A673 (cell line): ENCODE measurements around the gene BMERB1. TPM values are rescaled to one million over a fixed set of nuclear protein-coding genes. Genes with fewer than 3 reads are reported as not detected.

ENCODE experiments used
- BruUV-seq: library from RNA; stranded (reverse); fragments of 400-500 nt; replicated peaks from 2 replicates; lab custom pipeline; 2021; lab: Mats Ljungman, UMichigan
- CTCF ChIA-PET: fragments of 300-600 bp; sonication (Branson Sonifier 250); formaldehyde crosslinking; loops from one replicate; lab custom pipeline; 2022; ENCODE audit warnings: antibody characterized with exemption; lab: Charles Lee
- POLR2A ChIA-PET: fragments of 300-600 bp; sonication (Branson Sonifier 250); formaldehyde crosslinking; loops from one replicate; lab custom pipeline; 2022; ENCODE audit warnings: antibody characterized with exemption; ENCODE audit not compliant: low non-redundant PET; lab: Charles Lee
- DNase-seq: peaks from one replicate; pipeline ENCODE4 v3.0.0-alpha.2; 2015; ENCODE audit warnings: low spot score
- H3K27ac ChIP-seq: fragments of 200-600 bp; sonication (generic); 2 replicates; pipeline ENCODE4 v1.5.1; 2016; ENCODE audit warnings: mixed run types, low read depth, mild to moderate bottlenecking, mixed read lengths, antibody characterized with exemption, low read length; ENCODE audit not compliant: poor library complexity, severe bottlenecking
- H3K27me3 ChIP-seq: fragments of 200-600 bp; sonication (generic); replicated peaks from 2 replicates; pipeline ENCODE4 v1.6.1; 2017; ENCODE audit warnings: mixed run types, low read depth, mild to moderate bottlenecking, mixed read lengths, antibody characterized with exemption, low read length; ENCODE audit not compliant: insufficient read depth, poor library complexity
- H3K36me3 ChIP-seq: fragments of 200-600 bp; sonication (generic); 2 replicates; pipeline ENCODE4 v1.6.1; 2016; ENCODE audit warnings: mixed run types, mild to moderate bottlenecking, mixed read lengths, antibody characterized with exemption, low read length; ENCODE audit not compliant: insufficient read depth, poor library complexity, severe bottlenecking
- H3K4me1 ChIP-seq: fragments of 200-600 bp; sonication (generic); 2 replicates; pipeline ENCODE4 v1.6.1; 2017; ENCODE audit warnings: mixed run types, mild to moderate bottlenecking, mixed read lengths, antibody characterized with exemption, low read length; ENCODE audit not compliant: insufficient read depth, poor library complexity, severe bottlenecking
- H3K4me3 ChIP-seq: fragments of 200-600 bp; sonication (generic); 2 replicates; pipeline ENCODE4 v1.5.1; 2016; ENCODE audit warnings: low read depth, mixed run types, mild to moderate bottlenecking, mixed read lengths, low read length; ENCODE audit not compliant: poor library complexity, severe bottlenecking
- H3K9me3 ChIP-seq: fragments of 200-600 bp; sonication (generic); 2 replicates; pipeline ENCODE4 v1.6.1; 2016; ENCODE audit warnings: mixed run types, low read depth, mild to moderate bottlenecking, mixed read lengths, antibody characterized with exemption, low read length; ENCODE audit not compliant: poor library complexity, severe bottlenecking
- EZH2 ChIP-seq: fragments of 200-600 bp; sonication (generic); IDR thresholded peaks from 2 replicates; pipeline ENCODE4 v1.6.1; 2017; ENCODE audit warnings: borderline replicate concordance, low read depth, mild to moderate bottlenecking, mixed read lengths, antibody characterized with exemption, low read length; ENCODE audit not compliant: poor library complexity, severe bottlenecking
- intact Hi-C: fragments of 100-400 bp; cut with micrococcal nuclease; formaldehyde crosslinking; loops from one replicate; pipeline ENCODE4 v1.10.0; 2022; ENCODE audit not compliant: unreplicated experiment
- total RNA-seq: library from RNA; stranded (reverse); gene quantifications from 2 replicates; pipeline ENCODE4 v1.2.3, GENCODE V29; 2021
- TF ChIP-seq, protein P1 (sequence below): fragments of 300-800, 200-600 bp; sonication (generic); conservative IDR thresholded peaks from 2 replicates; pipeline ENCODE4 v1.5.1; 2017; ENCODE audit warnings: low read depth, mild to moderate bottlenecking, antibody characterized with exemption, low read length, moderate library complexity, mixed read lengths

BMERB1 gene
- total RNA-seq, 1 experiment from 2014 or later = 11.5 TPM

DNA sequence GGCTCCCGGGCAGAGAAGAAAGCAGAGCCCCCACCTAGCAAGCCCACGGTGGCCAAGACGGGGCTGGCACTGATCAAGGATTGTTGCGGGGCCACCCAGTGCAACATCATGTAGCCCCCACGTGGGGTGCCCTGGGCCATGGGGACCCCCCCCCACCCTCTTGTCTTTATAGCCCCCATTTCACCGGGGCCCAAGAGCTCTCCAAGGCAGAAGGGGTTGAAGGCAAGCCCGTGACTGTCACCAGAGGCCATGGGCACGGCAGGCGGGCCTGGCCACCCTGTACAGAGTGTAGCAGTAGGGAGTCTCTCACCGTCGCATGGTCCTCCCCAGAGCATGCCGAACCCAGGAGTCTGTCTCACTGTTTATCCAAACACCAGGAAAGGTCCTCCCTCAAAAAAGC lies 152.3 kb downstream of the BMERB1 start:
- DNase-seq = no peak

DNA sequence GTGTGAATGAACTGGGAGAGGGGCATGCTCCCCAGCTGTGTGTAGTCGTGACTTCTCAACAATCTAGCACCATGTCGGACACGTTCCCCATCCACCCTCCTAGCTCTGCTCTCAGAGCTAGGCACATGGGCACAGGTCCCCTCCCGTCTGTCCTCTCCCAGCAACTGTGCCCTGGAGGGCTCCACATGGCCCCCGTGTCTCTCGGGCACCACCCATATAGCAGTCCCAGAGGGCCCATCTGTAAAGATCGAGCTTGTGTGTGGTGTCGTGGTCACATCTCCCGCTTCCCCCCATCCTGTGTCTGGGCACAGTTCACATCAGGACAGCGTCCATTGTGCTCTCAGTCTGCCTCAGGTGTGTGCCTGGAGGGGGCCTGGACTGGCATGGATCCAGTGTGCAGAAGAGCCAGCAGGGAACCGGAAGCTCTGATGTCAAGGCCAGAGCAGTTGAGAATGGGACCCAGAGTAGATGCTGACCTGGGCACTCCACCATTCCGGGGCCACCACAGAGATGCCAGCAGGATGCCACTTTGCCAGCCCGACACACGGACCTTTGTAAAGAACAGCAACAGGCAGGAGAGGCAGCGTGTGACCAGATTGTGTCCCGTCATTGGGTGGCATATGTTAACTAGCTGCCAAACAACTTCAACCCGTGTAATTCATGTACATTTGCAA lies 152.9 kb downstream of the BMERB1 start:
- Histone ChIP-seq H3K9me3 (peaks cover 9% of the 10 kb centered on the region), H3K36me3 (peaks cover 4% of the 10 kb centered on the region), H3K27me3 (no peaks in the 10 kb centered on the region), H3K4me1 (peaks cover 6% of the 10 kb centered on the region), H3K4me3 (no peak overlapping the region), H3K27ac (no peak overlapping the region)
- ChIA-PET POLR2A (no interaction called here), CTCF (no interaction called here)
- no TSS peak for BruUV-seq
- TF ChIP-seq, protein P1, sequence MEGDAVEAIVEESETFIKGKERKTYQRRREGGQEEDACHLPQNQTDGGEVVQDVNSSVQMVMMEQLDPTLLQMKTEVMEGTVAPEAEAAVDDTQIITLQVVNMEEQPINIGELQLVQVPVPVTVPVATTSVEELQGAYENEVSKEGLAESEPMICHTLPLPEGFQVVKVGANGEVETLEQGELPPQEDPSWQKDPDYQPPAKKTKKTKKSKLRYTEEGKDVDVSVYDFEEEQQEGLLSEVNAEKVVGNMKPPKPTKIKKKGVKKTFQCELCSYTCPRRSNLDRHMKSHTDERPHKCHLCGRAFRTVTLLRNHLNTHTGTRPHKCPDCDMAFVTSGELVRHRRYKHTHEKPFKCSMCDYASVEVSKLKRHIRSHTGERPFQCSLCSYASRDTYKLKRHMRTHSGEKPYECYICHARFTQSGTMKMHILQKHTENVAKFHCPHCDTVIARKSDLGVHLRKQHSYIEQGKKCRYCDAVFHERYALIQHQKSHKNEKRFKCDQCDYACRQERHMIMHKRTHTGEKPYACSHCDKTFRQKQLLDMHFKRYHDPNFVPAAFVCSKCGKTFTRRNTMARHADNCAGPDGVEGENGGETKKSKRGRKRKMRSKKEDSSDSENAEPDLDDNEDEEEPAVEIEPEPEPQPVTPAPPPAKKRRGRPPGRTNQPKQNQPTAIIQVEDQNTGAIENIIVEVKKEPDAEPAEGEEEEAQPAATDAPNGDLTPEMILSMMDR = no peak
- no peak for TF ChIP-seq EZH2
- intact Hi-C loops = no loop called here
- no peak for DNase-seq

More for the DNA sequence above, 152.3 kb downstream of the BMERB1 start:
- Histone ChIP-seq H3K4me1 (peaks cover 6% of the 10 kb centered on the region), H3K9me3 (peaks cover 9% of the 10 kb centered on the region), H3K27me3 (no peaks in the 10 kb centered on the region), H3K4me3 (no peak overlapping the region), H3K27ac (no peak overlapping the region), H3K36me3 (peaks cover 4% of the 10 kb centered on the region)
- ChIA-PET POLR2A (no interaction called here), CTCF (no interaction called here)
- no TSS peak for BruUV-seq
- TF ChIP-seq EZH2 = no peak
- TF ChIP-seq, protein P1 = no peak
- intact Hi-C loops = no loop called here

DNA sequence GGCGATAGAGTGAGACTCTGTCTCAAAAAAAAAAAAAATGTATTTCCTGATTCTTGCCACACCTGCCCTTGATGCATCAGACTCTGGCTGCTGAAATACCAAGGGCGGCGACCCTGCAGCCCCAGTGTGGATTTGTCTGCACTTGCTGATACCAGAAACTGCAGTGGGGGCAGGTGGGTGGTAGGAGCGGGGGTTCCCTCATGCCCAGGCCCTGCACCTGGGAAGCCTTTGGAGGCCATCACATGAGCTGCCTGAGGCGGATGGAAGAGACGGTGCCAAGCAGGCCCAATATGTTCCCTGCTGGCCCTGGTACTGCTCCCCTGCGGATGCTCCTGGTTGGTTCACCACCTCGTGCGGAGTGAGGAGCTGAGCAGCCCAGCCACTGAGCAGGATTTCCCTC lies 157.9 kb downstream of the BMERB1 start:
- POLR2A ChIA-PET = no interaction called here
- no peaks in the 10 kb centered on the region for H3K27me3 ChIP-seq
- no peak overlapping the region for H3K27ac ChIP-seq
- no peak for TF ChIP-seq EZH2
- TF ChIP-seq, protein P1 = no peak
- no peaks in the 10 kb centered on the region for H3K9me3 ChIP-seq
- intact Hi-C loops = no loop called here
- DNase-seq = no peak
- no peak overlapping the region for H3K4me3 ChIP-seq
- BruUV-seq = no TSS peak
- CTCF ChIA-PET = no interaction called here
- H3K4me1 ChIP-seq = peaks cover 6% of the 10 kb centered on the region
- H3K36me3 ChIP-seq = peaks cover 25% of the 10 kb centered on the region
